GM10847 (cell line): Measurements from ENCODE around the gene ATG7.

Experiments
- POLR2A ChIP-seq: IDR thresholded peaks from 2 replicates; pipeline ENCODE4 v1.6.1; 2011; ENCODE audit not compliant: insufficient read length; ENCODE audit errors: extremely low read depth

Gene ATG7

DNA sequence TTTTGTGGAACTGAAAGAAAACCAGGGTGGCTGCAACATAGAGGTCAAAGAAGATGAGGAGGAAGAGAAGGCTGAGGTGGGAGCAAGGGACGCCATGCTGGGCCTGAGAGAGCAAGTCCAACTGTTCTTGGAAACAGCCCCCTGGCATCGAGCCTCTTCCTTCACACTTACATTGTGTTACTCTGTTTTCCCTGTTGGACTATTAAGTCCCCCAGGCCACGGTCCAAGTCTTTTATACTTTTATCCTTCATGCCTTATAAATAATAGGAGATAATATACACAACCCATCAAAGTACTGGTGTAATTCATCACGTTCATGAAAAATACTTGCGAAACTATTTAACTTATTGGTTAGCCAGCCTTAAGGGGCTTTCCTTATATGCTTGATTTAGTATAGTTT lies 79.3 kb downstream of the ATG7 start:
- TF ChIP-seq POLR2A, result no peak

- no peak for TF ChIP-seq POLR2A
These were observed 84.1 kb downstream of the ATG7 start for GRCh38 chr3:11356269-11356668.

GRCh38 chr3:11362600-11362999 lies 90.4 kb downstream of the ATG7 start:
- TF ChIP-seq POLR2A, result no peak

GRCh38 chr3:11363715-11364114 lies 91.5 kb downstream of the ATG7 start:
- TF ChIP-seq POLR2A, result no peak

DNA sequence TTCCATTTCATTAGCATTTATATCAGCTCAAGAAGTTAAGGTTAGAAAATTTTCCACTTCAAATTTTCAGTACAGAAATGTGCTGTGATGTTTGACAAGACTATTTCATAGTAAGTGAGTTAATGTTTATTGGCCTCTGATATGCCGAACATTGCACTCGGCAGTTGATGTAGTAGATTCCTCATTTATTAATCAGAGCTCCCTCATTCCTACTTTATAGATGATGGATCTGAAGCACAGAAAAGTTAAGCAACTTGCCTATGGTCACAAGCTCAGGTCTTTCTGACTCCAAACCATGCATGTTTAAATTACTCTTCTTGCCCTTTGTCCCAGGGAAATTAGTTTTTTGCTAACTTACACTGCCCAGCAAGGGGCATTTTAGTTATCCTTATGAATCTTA lies 92.0 kb downstream of the ATG7 start:
- TF ChIP-seq POLR2A, result no peak

DNA sequence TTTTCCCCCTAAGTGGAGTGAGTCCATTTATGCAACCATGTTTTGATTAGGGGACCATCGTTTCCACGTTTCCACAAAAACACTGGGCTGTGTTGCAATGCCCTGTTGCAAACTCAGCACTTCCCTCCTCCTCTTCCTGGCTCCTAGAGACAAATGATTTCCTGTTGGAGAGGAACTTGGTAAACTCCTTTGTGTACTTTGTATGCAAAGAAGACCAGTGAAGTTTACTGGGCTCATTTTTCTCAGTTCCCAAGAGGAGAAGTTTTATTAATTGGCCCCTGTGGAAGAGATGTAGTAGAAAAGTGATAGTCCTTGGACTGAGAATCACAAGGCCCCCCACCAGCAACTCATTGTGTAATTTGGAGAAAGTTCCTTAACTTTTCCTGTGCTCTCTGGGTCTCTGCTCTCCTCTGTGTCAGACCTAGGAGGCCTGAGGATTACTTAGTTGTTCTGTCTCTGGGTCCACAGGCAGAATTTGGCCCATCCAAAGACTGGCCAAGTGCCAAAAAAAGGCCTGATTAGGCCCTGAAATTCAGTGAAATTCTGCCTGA lies 95.0 kb downstream of the ATG7 start:
- TF ChIP-seq POLR2A, result no peak

DNA sequence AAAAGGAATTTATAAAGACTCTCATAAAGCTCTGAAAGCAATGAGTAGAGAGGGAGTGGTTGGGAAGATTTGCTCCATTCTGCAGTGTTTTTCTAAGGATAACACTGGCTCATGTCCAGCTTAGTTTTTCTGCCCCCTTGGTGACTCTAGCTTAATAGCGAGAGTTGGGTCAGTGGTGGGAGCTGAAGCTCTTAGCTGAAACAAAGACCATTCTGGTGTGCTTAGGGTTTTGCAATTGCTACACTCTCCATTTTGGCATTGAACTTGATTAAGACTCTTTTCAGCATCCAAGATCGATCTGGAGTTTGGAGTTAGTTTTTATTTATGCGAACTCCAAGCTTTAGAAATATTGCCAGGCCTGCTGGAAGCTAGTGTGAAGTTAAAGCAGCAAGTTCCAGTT lies 98.0 kb downstream of the ATG7 start:
- no peak for TF ChIP-seq POLR2A

DNA sequence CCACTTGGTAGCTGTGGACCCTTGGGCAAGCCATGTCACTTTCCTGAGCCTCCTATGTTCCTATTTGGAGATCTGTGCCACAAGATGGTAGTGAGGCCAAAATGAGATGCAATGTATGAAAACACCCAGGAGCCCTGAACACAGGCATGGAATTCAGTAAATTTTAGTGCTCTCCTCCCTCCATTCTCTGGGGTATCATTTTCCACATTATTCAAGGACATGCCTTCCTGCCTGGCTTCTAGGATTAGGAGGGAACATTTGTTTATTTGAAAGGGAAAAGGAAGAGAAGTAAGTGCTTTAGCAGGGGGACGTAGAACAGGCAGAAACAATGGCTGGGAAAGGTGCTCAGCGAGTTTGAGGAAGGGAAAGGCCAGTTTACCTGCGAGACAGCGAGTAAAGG lies 98.8 kb downstream of the ATG7 start:
- no peak for TF ChIP-seq POLR2A

DNA sequence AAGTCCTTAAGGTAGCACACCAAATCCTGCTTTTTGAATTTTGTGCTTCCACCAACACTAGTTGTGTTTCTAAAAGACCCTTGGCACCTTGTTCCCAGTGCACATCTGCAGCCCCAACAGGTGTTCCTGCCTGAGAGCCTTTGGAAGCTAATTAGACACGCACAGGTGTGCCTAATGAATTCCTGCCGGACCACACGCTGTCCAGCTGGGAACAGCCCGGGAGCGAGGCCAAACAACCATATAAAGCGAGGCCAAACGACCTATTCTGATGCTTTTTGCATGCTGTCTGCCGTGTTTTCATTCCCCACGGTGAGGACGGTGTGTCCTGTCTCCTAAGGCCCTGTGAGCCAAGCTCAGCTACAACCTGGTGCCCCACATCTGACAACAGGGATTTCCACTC lies 99.5 kb downstream of the ATG7 start:
- no peak for TF ChIP-seq POLR2A

DNA sequence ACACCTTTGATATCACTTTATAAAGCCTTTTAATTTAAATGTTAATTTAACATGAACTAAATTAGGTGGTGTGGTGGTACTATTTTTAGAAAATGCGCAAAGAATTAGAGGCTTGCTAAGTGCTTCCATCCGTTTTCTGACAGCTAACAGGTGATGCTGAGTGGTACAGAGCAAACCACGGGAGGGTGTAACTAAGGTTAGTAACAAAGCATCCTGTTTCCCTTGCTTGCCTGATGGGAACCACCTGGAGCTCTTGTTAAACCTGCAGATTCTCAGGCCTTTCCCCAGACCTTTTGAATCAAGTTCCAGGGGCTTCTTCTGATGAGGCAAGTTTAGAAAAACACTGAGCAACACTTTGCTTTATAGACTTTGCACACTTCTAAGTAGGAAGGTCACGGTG lies 101.0 kb downstream of the ATG7 start:
- TF ChIP-seq POLR2A, result no peak

GRCh38 chr3:11373654-11374053 lies 101.5 kb downstream of the ATG7 start:
- no peak for TF ChIP-seq POLR2A

- TF ChIP-seq POLR2A, result no peak
These were observed 103.3 kb downstream of the ATG7 start for GRCh38 chr3:11375333-11376088.

- no peak for TF ChIP-seq POLR2A
These were observed 105.5 kb downstream of the ATG7 start for GRCh38 chr3:11377719-11378118.

GRCh38 chr3:11379238-11379823 lies 107.1 kb downstream of the ATG7 start:
- TF ChIP-seq POLR2A, result no peak

DNA sequence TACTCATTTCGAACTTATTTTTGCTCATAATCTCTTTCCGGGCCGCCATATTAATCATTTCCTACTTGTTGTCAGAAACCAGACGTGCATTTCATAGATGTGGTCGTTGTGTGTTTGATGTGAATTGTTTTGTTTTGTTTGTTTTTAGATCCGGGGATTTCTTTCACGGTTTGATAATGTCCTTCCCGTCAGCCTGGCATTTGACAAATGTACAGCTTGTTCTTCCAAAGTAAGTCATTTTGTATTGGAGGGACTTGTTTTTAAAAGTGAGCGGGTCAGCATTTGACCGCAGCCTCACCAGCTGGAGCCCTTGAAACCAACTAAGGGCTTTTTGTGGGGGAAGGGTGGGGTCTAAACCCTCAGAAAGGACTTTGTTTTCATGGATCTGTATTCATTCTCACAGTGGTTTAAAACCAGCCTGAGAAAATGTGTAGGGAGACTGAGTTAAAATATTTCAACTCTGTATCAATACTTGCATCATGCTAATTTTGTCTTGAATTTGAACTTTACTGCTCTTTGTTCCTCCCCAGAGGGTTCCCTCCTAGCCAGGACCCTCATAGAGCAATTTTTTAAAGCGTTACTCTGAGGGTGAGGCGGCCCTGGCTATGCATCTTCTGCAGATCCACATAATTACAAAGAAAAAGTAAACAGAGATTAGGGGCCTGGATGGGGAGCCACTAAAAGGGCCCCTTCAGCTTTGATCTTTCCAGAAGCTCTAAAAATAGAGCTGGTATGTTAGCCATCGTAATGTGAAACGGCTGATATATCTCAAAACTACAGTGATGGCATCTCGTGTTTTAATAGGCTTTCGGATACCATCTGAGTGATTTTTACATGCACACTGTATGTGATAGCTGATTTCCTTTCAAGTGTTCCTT lies 107.9 kb downstream of the ATG7 start:
- TF ChIP-seq POLR2A, result no peak

DNA sequence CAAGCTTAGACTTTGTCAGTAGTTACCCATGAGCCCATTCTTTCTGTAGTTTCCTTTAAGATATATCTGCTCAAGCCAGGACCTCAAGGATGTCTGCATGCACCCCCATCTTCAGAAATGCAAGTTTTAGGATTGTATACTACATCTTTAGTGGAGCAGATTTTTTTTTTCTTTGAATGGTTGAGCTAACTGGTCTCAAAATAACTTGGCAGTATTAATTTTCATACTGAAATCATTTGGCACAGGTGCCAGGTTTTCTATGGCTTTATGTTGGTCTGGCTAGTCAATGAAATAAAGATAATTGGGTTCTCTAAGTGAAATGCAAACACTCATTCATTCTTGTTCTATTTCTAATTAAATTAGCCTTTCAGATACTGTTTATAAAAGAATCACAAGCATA lies 108.9 kb downstream of the ATG7 start:
- no peak for TF ChIP-seq POLR2A
